A673 (cell line): ENCODE measurements around the gene TBC1D20. TPM values are rescaled to one million over a fixed set of nuclear protein-coding genes. Genes with fewer than 3 reads are reported as not detected.

ENCODE experiments used
- BruUV-seq: library from RNA; stranded (reverse); fragments of 400-500 nt; replicated peaks from 2 replicates; lab custom pipeline; 2021; lab: Mats Ljungman, UMichigan
- CTCF ChIA-PET: fragments of 300-600 bp; sonication (Branson Sonifier 250); formaldehyde crosslinking; loops from one replicate; lab custom pipeline; 2022; ENCODE audit warnings: antibody characterized with exemption; lab: Charles Lee
- POLR2A ChIA-PET: fragments of 300-600 bp; sonication (Branson Sonifier 250); formaldehyde crosslinking; loops from one replicate; lab custom pipeline; 2022; ENCODE audit warnings: antibody characterized with exemption; ENCODE audit not compliant: low non-redundant PET; lab: Charles Lee
- DNase-seq: peaks from one replicate; pipeline ENCODE4 v3.0.0-alpha.2; 2015; ENCODE audit warnings: low spot score
- H3K27ac ChIP-seq: fragments of 200-600 bp; sonication (generic); 2 replicates; pipeline ENCODE4 v1.5.1; 2016; ENCODE audit warnings: mixed run types, low read depth, mild to moderate bottlenecking, mixed read lengths, antibody characterized with exemption, low read length; ENCODE audit not compliant: poor library complexity, severe bottlenecking
- H3K27me3 ChIP-seq: fragments of 200-600 bp; sonication (generic); replicated peaks from 2 replicates; pipeline ENCODE4 v1.6.1; 2017; ENCODE audit warnings: mixed run types, low read depth, mild to moderate bottlenecking, mixed read lengths, antibody characterized with exemption, low read length; ENCODE audit not compliant: insufficient read depth, poor library complexity
- H3K36me3 ChIP-seq: fragments of 200-600 bp; sonication (generic); 2 replicates; pipeline ENCODE4 v1.6.1; 2016; ENCODE audit warnings: mixed run types, mild to moderate bottlenecking, mixed read lengths, antibody characterized with exemption, low read length; ENCODE audit not compliant: insufficient read depth, poor library complexity, severe bottlenecking
- H3K4me1 ChIP-seq: fragments of 200-600 bp; sonication (generic); 2 replicates; pipeline ENCODE4 v1.6.1; 2017; ENCODE audit warnings: mixed run types, mild to moderate bottlenecking, mixed read lengths, antibody characterized with exemption, low read length; ENCODE audit not compliant: insufficient read depth, poor library complexity, severe bottlenecking
- H3K4me3 ChIP-seq: fragments of 200-600 bp; sonication (generic); 2 replicates; pipeline ENCODE4 v1.5.1; 2016; ENCODE audit warnings: low read depth, mixed run types, mild to moderate bottlenecking, mixed read lengths, low read length; ENCODE audit not compliant: poor library complexity, severe bottlenecking
- H3K9me3 ChIP-seq: fragments of 200-600 bp; sonication (generic); 2 replicates; pipeline ENCODE4 v1.6.1; 2016; ENCODE audit warnings: mixed run types, low read depth, mild to moderate bottlenecking, mixed read lengths, antibody characterized with exemption, low read length; ENCODE audit not compliant: poor library complexity, severe bottlenecking
- EZH2 ChIP-seq: fragments of 200-600 bp; sonication (generic); IDR thresholded peaks from 2 replicates; pipeline ENCODE4 v1.6.1; 2017; ENCODE audit warnings: borderline replicate concordance, low read depth, mild to moderate bottlenecking, mixed read lengths, antibody characterized with exemption, low read length; ENCODE audit not compliant: poor library complexity, severe bottlenecking
- intact Hi-C: fragments of 100-400 bp; cut with micrococcal nuclease; formaldehyde crosslinking; loops from one replicate; pipeline ENCODE4 v1.10.0; 2022; ENCODE audit not compliant: unreplicated experiment
- total RNA-seq: library from RNA; stranded (reverse); gene quantifications from 2 replicates; pipeline ENCODE4 v1.2.3, GENCODE V29; 2021
- TF ChIP-seq, protein P1 (sequence below): fragments of 300-800, 200-600 bp; sonication (generic); conservative IDR thresholded peaks from 2 replicates; pipeline ENCODE4 v1.5.1; 2017; ENCODE audit warnings: low read depth, mild to moderate bottlenecking, antibody characterized with exemption, low read length, moderate library complexity, mixed read lengths

The TBC1D20 gene
- total RNA-seq, 1 experiment from 2014 or later, result 34.3 TPM

DNA sequence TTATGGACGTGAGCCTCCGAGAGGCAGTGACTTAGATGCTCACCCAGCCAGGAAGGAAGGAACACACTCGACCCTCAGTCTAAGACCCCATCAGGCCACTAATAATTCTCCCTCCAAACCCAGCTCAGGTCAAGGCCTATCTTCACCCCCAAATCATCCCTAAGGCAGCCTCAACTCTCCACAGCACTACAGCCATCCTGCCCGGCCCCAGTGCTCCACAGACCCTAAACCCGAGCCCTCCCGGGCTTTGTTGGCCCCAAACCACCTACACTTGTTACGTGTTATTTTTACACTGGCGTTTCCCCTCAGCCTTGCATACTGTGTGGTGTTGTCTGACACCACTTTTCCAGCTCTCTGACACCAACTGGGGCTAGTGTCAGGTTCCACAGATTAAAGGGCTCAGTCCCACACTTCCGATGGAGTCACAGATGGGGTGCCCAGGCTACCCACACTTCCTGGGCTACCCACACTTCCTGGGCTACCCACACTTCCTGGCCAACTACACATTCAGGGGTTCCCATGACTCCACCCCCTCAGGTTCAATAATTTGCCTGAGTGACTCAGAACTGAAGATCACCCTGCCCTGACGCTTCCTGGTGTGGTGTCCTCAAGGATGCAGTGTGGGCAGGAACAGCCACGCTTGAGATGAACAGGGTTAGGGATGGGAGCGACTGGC is 28.9 kb downstream of the TBC1D20 start:
- Histone ChIP-seq H3K4me3 (no peak overlapping the region), H3K36me3 (peaks cover 38% of the 10 kb centered on the region), H3K9me3 (no peaks in the 10 kb centered on the region), H3K27ac (no peak overlapping the region), H3K4me1 (no peaks in the 10 kb centered on the region), H3K27me3 (no peaks in the 10 kb centered on the region)
- CTCF ChIA-PET, result no interaction called here
- no peak for DNase-seq
- POLR2A ChIA-PET, result no interaction called here
- no TSS peak for BruUV-seq
- intact Hi-C loops, result no loop called here
- no peak for TF ChIP-seq EZH2
- TF ChIP-seq, protein P1, sequence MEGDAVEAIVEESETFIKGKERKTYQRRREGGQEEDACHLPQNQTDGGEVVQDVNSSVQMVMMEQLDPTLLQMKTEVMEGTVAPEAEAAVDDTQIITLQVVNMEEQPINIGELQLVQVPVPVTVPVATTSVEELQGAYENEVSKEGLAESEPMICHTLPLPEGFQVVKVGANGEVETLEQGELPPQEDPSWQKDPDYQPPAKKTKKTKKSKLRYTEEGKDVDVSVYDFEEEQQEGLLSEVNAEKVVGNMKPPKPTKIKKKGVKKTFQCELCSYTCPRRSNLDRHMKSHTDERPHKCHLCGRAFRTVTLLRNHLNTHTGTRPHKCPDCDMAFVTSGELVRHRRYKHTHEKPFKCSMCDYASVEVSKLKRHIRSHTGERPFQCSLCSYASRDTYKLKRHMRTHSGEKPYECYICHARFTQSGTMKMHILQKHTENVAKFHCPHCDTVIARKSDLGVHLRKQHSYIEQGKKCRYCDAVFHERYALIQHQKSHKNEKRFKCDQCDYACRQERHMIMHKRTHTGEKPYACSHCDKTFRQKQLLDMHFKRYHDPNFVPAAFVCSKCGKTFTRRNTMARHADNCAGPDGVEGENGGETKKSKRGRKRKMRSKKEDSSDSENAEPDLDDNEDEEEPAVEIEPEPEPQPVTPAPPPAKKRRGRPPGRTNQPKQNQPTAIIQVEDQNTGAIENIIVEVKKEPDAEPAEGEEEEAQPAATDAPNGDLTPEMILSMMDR, result no peak

DNA sequence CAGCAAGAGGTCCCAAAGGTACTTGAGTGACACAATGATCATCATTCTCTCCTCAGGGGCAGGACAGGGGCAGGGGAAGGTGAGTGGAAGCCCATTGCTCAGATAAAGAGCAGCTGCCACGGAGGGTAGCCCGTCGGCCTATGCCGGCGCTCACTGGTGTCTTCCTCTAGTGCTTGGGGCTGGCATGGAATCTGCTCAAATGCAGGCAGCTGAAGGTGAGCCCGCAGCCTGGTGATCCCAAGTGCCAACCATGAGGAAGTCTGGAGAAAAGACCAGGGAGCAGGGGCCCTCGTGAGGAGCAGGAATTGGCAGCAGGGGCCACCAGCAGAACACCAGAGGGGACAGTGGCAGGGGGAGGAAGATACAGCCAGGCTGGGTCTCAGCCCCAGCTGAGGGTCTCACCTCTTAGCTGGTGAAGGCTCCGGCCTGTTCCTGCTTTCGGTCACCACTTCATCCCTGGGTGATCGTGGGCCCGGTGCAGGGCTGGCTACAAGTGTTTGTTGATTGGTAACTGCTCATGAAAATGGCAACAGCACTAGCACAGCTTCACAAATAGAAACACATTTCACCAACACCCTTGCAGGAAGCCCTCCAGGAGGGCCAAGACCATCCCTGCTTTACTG is 29.5 kb downstream of the TBC1D20 start:
- Histone ChIP-seq H3K4me1 (no peaks in the 10 kb centered on the region), H3K27me3 (no peaks in the 10 kb centered on the region), H3K27ac (no peak overlapping the region), H3K36me3 (peaks cover 31% of the 10 kb centered on the region), H3K9me3 (no peaks in the 10 kb centered on the region), H3K4me3 (no peak overlapping the region)
- ChIA-PET POLR2A (no interaction called here), CTCF (no interaction called here)
- no TSS peak for BruUV-seq
- no peak for TF ChIP-seq EZH2
- TF ChIP-seq, protein P1, result no peak
- no peak for DNase-seq
- intact Hi-C loops, result no loop called here

DNA sequence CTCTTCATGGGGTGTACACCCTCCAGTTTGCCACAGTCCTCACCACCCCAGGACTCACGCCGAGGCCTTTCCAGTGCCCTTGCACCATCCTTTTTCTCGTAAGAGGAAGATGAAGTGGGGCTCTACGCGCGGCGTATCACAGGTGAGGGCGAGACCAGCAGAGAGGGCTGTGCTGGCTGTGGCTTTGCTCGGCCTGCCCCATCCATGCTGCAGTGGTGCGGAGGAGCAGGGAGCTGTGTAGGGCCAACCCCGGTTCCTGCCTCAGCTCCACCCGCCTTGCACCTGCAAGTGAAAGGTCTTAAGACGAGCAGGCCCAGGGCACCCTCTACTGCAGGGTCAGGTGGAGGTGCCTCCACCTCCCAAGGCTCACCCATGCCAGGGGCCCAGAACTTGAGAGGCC is 30.1 kb downstream of the TBC1D20 start:
- POLR2A ChIA-PET, result no interaction called here
- Histone ChIP-seq H3K27me3 (no peaks in the 10 kb centered on the region), H3K4me1 (no peaks in the 10 kb centered on the region), H3K36me3 (peaks cover 25% of the 10 kb centered on the region), H3K4me3 (no peak overlapping the region), H3K27ac (no peak overlapping the region), H3K9me3 (no peaks in the 10 kb centered on the region)
- BruUV-seq, result no TSS peak
- intact Hi-C loops, result no loop called here
- CTCF ChIA-PET, result interaction anchor here (0.9 kb wide), 1 partner anchor 70 kb away, joined by 5 read pairs; no protein-coding TSS in a partner anchor
- TF ChIP-seq, protein P1, result no peak
- no peak for TF ChIP-seq EZH2
- DNase-seq, result no peak
